ENCODE results near the gene CLEC9A.

DNA sequence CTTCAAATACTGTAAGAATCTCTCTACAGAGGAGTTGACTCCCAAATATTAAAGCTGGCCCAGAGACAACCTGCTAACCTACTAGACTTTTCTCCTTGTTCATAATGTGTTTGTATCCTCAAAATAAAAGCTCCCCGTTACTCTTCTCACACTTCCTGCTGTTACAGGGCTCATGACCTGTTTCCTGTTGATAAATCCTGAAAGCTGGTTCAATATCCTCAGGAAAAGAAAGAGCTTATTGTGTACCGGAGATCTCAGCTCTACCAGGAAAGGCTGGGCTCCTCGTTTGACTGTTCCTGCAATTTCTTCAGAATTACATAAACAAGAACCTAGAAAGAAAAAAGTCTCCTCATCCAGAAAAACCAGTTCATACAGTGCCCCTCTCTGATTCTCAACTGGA lies 37.5 kb downstream of the CLEC9A start:
- TF ChIP-seq, protein P1, sequence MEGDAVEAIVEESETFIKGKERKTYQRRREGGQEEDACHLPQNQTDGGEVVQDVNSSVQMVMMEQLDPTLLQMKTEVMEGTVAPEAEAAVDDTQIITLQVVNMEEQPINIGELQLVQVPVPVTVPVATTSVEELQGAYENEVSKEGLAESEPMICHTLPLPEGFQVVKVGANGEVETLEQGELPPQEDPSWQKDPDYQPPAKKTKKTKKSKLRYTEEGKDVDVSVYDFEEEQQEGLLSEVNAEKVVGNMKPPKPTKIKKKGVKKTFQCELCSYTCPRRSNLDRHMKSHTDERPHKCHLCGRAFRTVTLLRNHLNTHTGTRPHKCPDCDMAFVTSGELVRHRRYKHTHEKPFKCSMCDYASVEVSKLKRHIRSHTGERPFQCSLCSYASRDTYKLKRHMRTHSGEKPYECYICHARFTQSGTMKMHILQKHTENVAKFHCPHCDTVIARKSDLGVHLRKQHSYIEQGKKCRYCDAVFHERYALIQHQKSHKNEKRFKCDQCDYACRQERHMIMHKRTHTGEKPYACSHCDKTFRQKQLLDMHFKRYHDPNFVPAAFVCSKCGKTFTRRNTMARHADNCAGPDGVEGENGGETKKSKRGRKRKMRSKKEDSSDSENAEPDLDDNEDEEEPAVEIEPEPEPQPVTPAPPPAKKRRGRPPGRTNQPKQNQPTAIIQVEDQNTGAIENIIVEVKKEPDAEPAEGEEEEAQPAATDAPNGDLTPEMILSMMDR (IDR thresholded peaks at IDR 0.05; ENCODE audit: low read depth, low read length, missing input control), result no peak
- TF ChIP-seq YY1 (IDR thresholded peaks at IDR 0.05), result no peak
- TF ChIP-seq JUND (IDR thresholded peaks at IDR 0.05), result no peak
- TF ChIP-seq RAD21 (IDR thresholded peaks at IDR 0.05), result no peak
